CD4-positive, alpha-beta T cell treated with Interleukin-17A for 1 hour (primary cell): ENCODE data around the gene SCAND1.
"Not testable (repeated sequence)": the region's sequence is repeated elsewhere in the genome, so short reads cannot be mapped to it uniquely, and the experiment has no call there.

ENCODE experiments used
- DNase-seq: peaks from one replicate; pipeline ENCODE4 v3.0.0-alpha.2; 2020

SCAND1 gene

GRCh38 chr20:35956616-35957015 lies 2.3 kb upstream of the SCAND1 start:
- no peak for DNase-seq

DNA sequence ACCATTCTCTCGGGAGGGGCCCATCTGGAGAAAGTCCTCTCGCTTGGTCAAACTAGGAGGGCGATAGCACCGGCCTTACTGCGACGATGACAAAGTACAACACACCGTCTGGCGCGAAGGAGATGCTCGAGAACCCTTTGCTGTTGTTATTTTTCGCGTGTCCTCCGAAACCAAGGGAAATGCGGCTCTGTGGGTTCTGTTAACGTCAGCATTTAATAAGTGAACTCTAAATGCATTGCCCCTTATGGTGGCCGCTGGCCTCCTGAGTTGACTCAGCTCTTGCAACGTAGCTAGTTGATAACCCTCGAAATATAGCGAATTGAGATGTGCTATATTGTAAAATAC lies 577 bp upstream of the SCAND1 start:
- peak; percentile 61 for DNase-seq

DNA sequence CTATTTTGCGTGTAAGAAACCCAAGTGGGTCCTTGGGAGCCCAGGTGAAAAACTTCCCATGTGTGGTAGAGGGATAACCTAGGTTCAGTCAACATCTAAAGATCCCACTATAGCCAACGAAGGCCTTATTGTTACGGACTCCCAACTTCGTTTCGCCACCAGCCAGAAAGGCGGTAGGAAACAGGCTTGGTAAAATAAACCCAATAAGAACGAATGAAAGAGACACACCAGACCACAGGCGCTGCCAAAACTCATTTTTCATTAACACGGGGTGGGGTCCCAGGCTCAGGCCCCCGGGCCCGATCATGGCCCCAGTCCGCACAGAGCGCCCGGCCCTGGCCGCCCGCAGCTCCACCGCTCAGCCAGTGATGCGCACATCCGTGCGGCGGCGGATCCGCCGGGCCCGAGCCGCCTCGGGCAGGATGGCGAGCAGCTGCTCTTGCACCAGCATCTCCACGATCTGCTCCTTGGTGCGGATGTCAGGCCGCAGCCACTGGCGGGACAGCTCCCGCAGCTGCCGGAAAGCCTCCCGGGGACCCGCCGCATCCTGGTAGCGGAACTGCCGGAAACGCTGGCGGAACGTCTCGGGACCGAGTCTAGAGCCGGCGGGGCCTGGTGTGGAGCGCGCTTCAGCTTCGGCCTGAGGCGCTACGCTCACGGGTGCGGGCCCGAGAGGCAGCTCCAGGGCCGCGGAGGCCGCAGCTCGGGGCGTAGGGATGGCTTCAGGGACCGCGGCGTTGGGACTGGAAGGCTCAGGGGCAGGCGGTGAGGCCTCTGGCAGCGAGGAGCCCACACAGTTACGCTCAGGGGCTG lies 709 bp downstream of the SCAND1 start:
- peak; percentile 74 for DNase-seq

DNA sequence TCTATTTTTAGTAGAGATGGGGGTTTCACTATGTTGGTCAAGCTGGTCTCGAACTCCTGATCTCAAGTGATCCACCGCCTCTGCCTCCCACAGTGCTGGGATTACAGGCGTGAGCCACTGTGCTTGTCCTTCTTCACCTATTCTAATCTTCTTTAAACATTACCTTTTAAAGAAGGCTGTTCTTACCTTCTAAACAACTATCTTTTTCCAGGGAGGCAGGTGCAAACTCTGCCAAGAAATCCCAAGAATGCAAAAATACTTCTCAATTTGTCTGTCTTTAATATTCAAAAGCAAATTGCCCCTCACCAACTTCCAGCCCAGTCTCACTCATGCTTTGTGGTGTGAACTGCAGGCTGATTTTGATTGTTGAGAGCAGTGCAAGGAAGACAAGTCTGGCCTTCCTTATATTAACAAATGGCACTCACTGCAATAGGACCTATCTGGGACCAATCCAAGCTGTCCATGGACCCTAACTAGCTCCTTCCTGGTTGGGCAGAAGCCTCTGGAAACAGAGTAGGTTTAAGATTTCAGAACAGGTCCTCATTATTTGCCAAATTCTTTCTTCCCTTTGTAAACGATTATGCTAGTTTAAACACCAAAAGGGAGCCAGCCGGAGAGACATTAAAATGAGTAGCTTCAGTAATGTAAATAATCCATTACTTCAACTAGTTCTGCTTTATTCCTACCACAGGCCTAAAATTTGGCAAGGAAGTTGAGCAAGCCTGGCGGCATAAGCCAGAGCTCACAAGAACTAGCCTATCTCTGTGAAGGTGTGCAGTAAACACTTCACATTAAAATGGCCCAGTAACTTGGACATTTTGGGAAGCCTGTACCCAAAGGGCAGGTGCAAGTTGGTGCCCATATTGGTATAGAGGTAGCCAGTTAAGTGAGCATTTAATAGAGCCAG lies 1.6 kb downstream of the SCAND1 start:
- peak; percentile 19 for DNase-seq

- DNase-seq: not testable (repeated sequence)
These were observed 2.2 kb downstream of the SCAND1 start for GRCh38 chr20:35952080-35952479.

GRCh38 chr20:35950093-35950492 lies 4.2 kb downstream of the SCAND1 start:
- no peak for DNase-seq

GRCh38 chr20:35947907-35948306 lies 6.4 kb downstream of the SCAND1 start:
- no peak for DNase-seq

GRCh38 chr20:35947489-35947888 lies 6.8 kb downstream of the SCAND1 start:
- DNase-seq: peak; percentile 32

GRCh38 chr20:35942243-35942642 lies 12.1 kb downstream of the SCAND1 start:
- no peak for DNase-seq

- DNase-seq: no peak
These were observed 12.7 kb downstream of the SCAND1 start for GRCh38 chr20:35941620-35942019.

DNA sequence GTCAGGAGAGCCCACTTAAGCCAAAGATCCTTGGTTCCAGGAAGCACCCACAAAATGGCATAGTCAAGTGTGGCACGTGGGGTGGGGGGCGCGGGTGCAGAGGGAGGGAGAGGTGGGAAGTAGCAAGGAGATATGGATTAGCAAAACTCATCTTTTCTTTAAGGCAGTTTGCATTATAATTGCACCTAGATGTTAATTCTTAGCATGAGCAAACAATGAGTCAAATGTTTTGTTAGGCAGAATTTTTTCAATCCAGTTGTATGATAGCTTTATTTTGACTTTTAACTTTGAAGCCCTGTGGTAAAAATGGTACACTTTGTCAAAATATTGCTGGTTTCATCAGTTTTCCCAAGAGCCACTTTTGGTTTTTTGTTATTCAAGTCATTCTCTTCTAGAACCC lies 15.0 kb downstream of the SCAND1 start:
- no peak for DNase-seq

- DNase-seq: no peak
These were observed 20.3 kb downstream of the SCAND1 start for GRCh38 chr20:35934050-35934449.

DNA sequence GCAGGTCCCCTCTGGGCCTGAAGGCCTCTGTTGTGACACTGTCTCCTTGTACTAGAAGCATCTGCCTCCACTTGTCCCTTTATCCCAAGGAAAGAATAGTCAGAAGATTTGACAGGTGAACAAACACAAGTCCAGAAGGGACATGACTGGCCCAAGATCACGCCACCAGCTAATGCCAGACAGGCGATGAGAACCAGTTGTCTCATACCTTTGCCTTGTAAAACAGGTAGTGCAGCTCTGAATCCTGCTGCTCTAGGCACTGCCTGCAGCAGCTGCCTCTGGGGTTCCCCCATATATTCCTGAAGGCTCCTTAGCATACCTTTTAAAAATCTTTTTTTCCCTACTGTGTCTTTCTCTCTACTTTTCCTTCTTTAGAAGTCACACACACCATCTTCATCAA lies 25.0 kb downstream of the SCAND1 start:
- DNase-seq: no peak

GRCh38 chr20:35920523-35920922 lies 33.8 kb downstream of the SCAND1 start:
- DNase-seq: no peak

- no peak for DNase-seq
These were observed 36.3 kb downstream of the SCAND1 start for GRCh38 chr20:35918021-35918420.

GRCh38 chr20:35917077-35917476 lies 37.2 kb downstream of the SCAND1 start:
- no peak for DNase-seq

- no peak for DNase-seq
These were observed 41.4 kb downstream of the SCAND1 start for GRCh38 chr20:35912881-35913280.

GRCh38 chr20:35910254-35910653 lies 44.0 kb downstream of the SCAND1 start:
- no peak for DNase-seq

- DNase-seq: no peak
These were observed 44.5 kb downstream of the SCAND1 start for GRCh38 chr20:35909796-35910195.

- no peak for DNase-seq
These were observed 45.1 kb downstream of the SCAND1 start for GRCh38 chr20:35909176-35909575.

GRCh38 chr20:35908007-35908406 lies 46.3 kb downstream of the SCAND1 start:
- DNase-seq: no peak

- no peak for DNase-seq
These were observed 47.1 kb downstream of the SCAND1 start for GRCh38 chr20:35907017-35907701.

- no peak for DNase-seq
These were observed 49.2 kb downstream of the SCAND1 start for GRCh38 chr20:35904982-35905663.
